Renal cortex interstitium (tissue), 11 donors: Measurements from ENCODE around the gene ABCB9. TPM values are rescaled to one million over a fixed set of nuclear protein-coding genes. Genes with fewer than 3 reads are reported as not detected.

Source experiments
- DNase-seq, 11 donors: peaks; one replicate each; pipeline ENCODE4 v3.0.0-alpha.2; 2013; ENCODE audit warnings: low read depth in 9 of 11, low spot score in 4 of 11; ENCODE audit errors: extremely low read depth in 1 of 11
- polyA plus RNA-seq, 3 donors: library from polyadenylated mRNA; unstranded; fragments of 120-200 nt; gene quantifications; one replicate each; pipeline ENCODE4 v1.2.1, GENCODE V29; 2013; ENCODE audit not compliant: insufficient read length in 3 of 3

Gene ABCB9
- polyA plus RNA-seq, 3 donors: 5.0 to 10.4 (median 7.5) TPM

GRCh38 chr12:122985338-122986257, 19.3 kb upstream of the ABCB9 start:
- DNase-seq: no peak

GRCh38 chr12:122984612-122985337, 18.5 kb upstream of the ABCB9 start:
- peak in 1 of 11 donors; percentile 44 for DNase-seq

- no peak for DNase-seq
These were observed 17.7 kb upstream of the ABCB9 start for GRCh38 chr12:122983789-122984515.

GRCh38 chr12:122982963-122983788, 16.9 kb upstream of the ABCB9 start:
- DNase-seq: no peak

GRCh38 chr12:122982477-122982815, 16.2 kb upstream of the ABCB9 start:
- DNase-seq: no peak

GRCh38 chr12:122981587-122982476, 15.6 kb upstream of the ABCB9 start:
- DNase-seq: no peak

GRCh38 chr12:122981036-122981471, 14.8 kb upstream of the ABCB9 start:
- DNase-seq: no peak

GRCh38 chr12:122980183-122981035, 14.1 kb upstream of the ABCB9 start, which contains the start of gene ARL6IP4:
Gene ARL6IP4, plus strand, starts transcription at chr12:122980681. Its CDS starts 459 bp downstream, at chr12:122981140.
- DNase-seq: peak in 1 of 11 donors; percentile 39

GRCh38 chr12:122979908-122980182, 13.6 kb upstream of the ABCB9 start:
- DNase-seq: no peak

- no peak for DNase-seq
These were observed 13.0 kb upstream of the ABCB9 start for GRCh38 chr12:122979001-122979907.

- DNase-seq: no peak
These were observed 12.3 kb upstream of the ABCB9 start for GRCh38 chr12:122978507-122978955.

GRCh38 chr12:122977655-122978392, 11.6 kb upstream of the ABCB9 start:
- DNase-seq: no peak

- no peak for DNase-seq
These were observed 10.9 kb upstream of the ABCB9 start for GRCh38 chr12:122977153-122977552.

- DNase-seq: no peak
These were observed 10.3 kb upstream of the ABCB9 start for GRCh38 chr12:122976648-122976975.
